Progenitor cell of endocrine pancreas (in vitro differentiated cells): ENCODE data around the gene RC3H2. TPM values are rescaled to one million over a fixed set of nuclear protein-coding genes. Genes with fewer than 3 reads are reported as not detected.
"Not testable (repeated sequence)": the region's sequence is repeated elsewhere in the genome, so short reads cannot be mapped to it uniquely, and the experiment has no call there.

Experiments
- DNase-seq: peaks from one replicate; pipeline ENCODE4 v3.0.0; 2021; ENCODE audit warnings: low spot score; ENCODE audit not compliant: unreplicated experiment
- H3K27ac Mint-ChIP-seq: 2 replicates; pipeline ENCODE4 v1.8.0; 2021; ENCODE audit warnings: mild to moderate bottlenecking, moderate library complexity, mixed read lengths
- H3K27me3 Mint-ChIP-seq: 2 replicates; pipeline ENCODE4 v1.8.0; 2021; ENCODE audit warnings: mixed read lengths
- H3K36me3 Mint-ChIP-seq: 2 replicates; pipeline ENCODE4 v1.8.0; 2022; ENCODE audit warnings: mixed read lengths; ENCODE audit not compliant: insufficient read depth
- H3K4me1 Mint-ChIP-seq: 2 replicates; pipeline ENCODE4 v1.8.0; 2021; ENCODE audit warnings: low read depth, mixed read lengths
- H3K4me3 Mint-ChIP-seq: 2 replicates; pipeline ENCODE4 v1.8.0; 2021; ENCODE audit warnings: low read depth, mild to moderate bottlenecking, moderate library complexity, mixed read lengths
- H3K9me3 Mint-ChIP-seq: 2 replicates; pipeline ENCODE4 v1.8.0; 2021; ENCODE audit warnings: low read depth, mixed read lengths
- CTCF ChIP-seq: fragments of 200-600 bp; sonication (generic); IDR thresholded peaks from one replicate; pipeline ENCODE4 v1.5.0; 2021; ENCODE audit warnings: antibody characterized with exemption, mild to moderate bottlenecking; ENCODE audit not compliant: unreplicated experiment
- total RNA-seq: library from RNA; stranded (reverse); gene quantifications from 2 replicates; pipeline ENCODE4 v1.2.1, GENCODE V29; 2021

Gene RC3H2
- total RNA-seq, 1 donor from 2014 or later, result 68.8 TPM

- H3K36me3 Mint-ChIP-seq, result peaks cover 24% of the 10 kb centered on the region
- no peak for TF ChIP-seq CTCF
- no peak for DNase-seq
- H3K27me3 Mint-ChIP-seq, result no peaks in the 10 kb centered on the region
- H3K27ac Mint-ChIP-seq, result no peak overlapping the region
- no peaks in the 10 kb centered on the region for H3K9me3 Mint-ChIP-seq
- H3K4me1 Mint-ChIP-seq, result no peaks in the 10 kb centered on the region
- no peak overlapping the region for H3K4me3 Mint-ChIP-seq
Observed at GRCh38 chr9:122848256-122848943, 56.8 kb downstream of the RC3H2 start.

GRCh38 chr9:122846371-122846940, 58.7 kb downstream of the RC3H2 start:
- H3K4me3 Mint-ChIP-seq, result no peak overlapping the region
- H3K27ac Mint-ChIP-seq, result no peak overlapping the region
- TF ChIP-seq CTCF, result no peak
- H3K9me3 Mint-ChIP-seq, result no peaks in the 10 kb centered on the region
- no peaks in the 10 kb centered on the region for H3K4me1 Mint-ChIP-seq
- no peak for DNase-seq
- peaks cover 24% of the 10 kb centered on the region for H3K36me3 Mint-ChIP-seq
- H3K27me3 Mint-ChIP-seq, result no peaks in the 10 kb centered on the region

- no peak overlapping the region for H3K4me3 Mint-ChIP-seq
- DNase-seq, result no peak
- no peak overlapping the region for H3K27ac Mint-ChIP-seq
- peaks cover 14% of the 10 kb centered on the region for H3K36me3 Mint-ChIP-seq
- TF ChIP-seq CTCF, result no peak
- H3K4me1 Mint-ChIP-seq, result no peaks in the 10 kb centered on the region
- H3K9me3 Mint-ChIP-seq, result no peaks in the 10 kb centered on the region
- H3K27me3 Mint-ChIP-seq, result no peaks in the 10 kb centered on the region
Observed at GRCh38 chr9:122845116-122845515, 60.0 kb downstream of the RC3H2 start.

- no peak for DNase-seq
- H3K27ac Mint-ChIP-seq, result peak overlapping the region; percentile 6
Observed at GRCh38 chr9:122844137-122844536, 61.0 kb downstream of the RC3H2 start.

GRCh38 chr9:122841501-122841900, 63.7 kb downstream of the RC3H2 start:
- Mint-ChIP-seq H3K27me3 (peaks cover 6% of the 10 kb centered on the region), H3K4me3 (no peak overlapping the region), H3K9me3 (peaks cover 2% of the 10 kb centered on the region), H3K36me3 (peaks cover 2% of the 10 kb centered on the region), H3K27ac (peak overlapping the region; percentile 12), H3K4me1 (no peaks in the 10 kb centered on the region)
- TF ChIP-seq CTCF, result no peak
- no peak for DNase-seq

More at GRCh38 chr9:122844137-122844536, 61.0 kb downstream of the RC3H2 start:
- Mint-ChIP-seq H3K36me3 (peaks cover 10% of the 10 kb centered on the region), H3K9me3 (peaks cover 2% of the 10 kb centered on the region), H3K4me1 (no peaks in the 10 kb centered on the region), H3K27me3 (peaks cover 6% of the 10 kb centered on the region), H3K4me3 (no peak overlapping the region)
- no peak for TF ChIP-seq CTCF

GRCh38 chr9:122838441-122838840, 66.7 kb downstream of the RC3H2 start:
- H3K4me1 Mint-ChIP-seq, H3K9me3 Mint-ChIP-seq, DNase-seq, H3K4me3 Mint-ChIP-seq, H3K27me3 Mint-ChIP-seq, H3K36me3 Mint-ChIP-seq, H3K27ac Mint-ChIP-seq: not testable (repeated sequence)
